ENCODE measurements around the gene WDR45.
"Not testable (repeated sequence)": the region's sequence is repeated elsewhere in the genome, so short reads cannot be mapped to it uniquely, and the experiment has no call there.

Gene WDR45

GRCh38 chrX:49079489-49080428 is at the start of gene WDR45:
Gene WDR45, minus strand, starts transcription at chrX:49079887. Its CDS starts 1,792 bp downstream, at chrX:49078095.
- peak; percentile 75 for DNase-seq (ENCODE audit: low spot score)

GRCh38 chrX:49129427-49129826 is 49.7 kb upstream of the WDR45 start:
- no peak for DNase-seq (ENCODE audit: low spot score)

- DNase-seq (ENCODE audit: low spot score), result not testable (repeated sequence)
These were observed 48.1 kb upstream of the WDR45 start for GRCh38 chrX:49127742-49128258.

DNA sequence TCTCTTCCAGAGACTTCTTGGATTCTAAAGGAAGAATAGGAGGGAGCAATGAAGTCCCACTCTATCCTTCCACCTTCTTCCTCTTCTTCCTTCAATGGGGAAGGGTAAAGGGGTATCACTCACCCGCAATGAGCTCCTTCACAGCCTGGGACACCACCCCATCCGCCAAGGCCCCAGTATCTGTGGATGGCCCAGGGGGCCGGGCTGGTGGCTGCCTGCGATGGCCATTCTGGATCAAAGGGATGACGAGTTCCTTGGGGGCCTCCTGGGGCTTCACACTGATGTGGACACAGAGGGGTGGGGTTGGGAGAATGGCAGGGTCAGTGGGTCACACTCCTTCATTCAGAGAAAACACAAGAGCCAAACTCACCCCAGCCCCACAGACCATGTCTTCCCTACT is 42.8 kb upstream of the WDR45 start:
- DNase-seq (ENCODE audit: low spot score), result no peak

GRCh38 chrX:49120091-49120490 is 40.4 kb upstream of the WDR45 start:
- DNase-seq (ENCODE audit: low spot score), result no peak

DNA sequence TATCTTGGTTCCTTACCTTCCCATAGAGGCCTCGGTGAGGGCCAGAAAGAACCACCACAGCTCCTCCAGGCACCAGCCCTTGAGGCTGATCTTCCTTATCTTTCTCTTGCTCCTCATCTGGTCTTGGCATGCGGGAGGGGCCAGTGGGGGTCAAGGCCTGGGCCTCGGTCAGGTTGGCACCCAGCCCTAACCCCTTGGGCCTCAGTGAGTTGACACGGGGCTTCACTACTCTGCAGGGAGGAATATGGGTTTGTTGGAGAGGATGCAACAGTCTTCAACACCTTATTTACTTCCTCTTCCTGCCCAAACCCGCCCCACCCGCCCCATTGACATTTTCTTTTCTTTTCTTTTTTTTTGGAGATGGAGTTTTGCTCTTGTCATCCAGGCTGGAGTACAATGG is 37.9 kb upstream of the WDR45 start:
- no peak for DNase-seq (ENCODE audit: low spot score)

GRCh38 chrX:49116716-49117115 is 37.0 kb upstream of the WDR45 start:
- no peak for DNase-seq (ENCODE audit: low spot score)

GRCh38 chrX:49116076-49116475 is 36.4 kb upstream of the WDR45 start:
- no peak for DNase-seq (ENCODE audit: low spot score)

DNA sequence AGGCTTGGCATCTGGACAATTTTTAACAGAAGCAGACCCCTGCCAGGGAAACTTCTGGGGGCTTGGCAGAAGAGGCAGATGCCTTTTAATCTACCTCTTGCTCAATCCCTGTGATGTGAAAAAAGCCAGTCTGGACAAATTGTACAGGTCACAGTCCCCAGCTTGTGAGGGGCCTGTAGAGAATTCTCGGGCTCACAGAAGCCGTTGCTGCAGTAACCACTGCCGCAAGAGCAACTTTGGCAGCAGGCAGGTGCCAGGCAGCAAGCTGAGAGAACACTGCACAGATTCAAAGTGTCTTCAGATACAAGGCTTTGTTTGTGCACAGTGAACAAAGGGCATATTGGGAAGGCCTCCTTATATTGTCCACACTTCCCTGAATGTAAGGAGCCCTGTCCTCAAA is 32.1 kb upstream of the WDR45 start:
- no peak for DNase-seq (ENCODE audit: low spot score)

- no peak for DNase-seq (ENCODE audit: low spot score)
These were observed 30.7 kb upstream of the WDR45 start for GRCh38 chrX:49110417-49110816.

- no peak for DNase-seq (ENCODE audit: low spot score)
These were observed 29.0 kb upstream of the WDR45 start for GRCh38 chrX:49108641-49109040.

- DNase-seq (ENCODE audit: low spot score), result peak; percentile 54
These were observed 27.2 kb upstream of the WDR45 start for GRCh38 chrX:49106930-49107329.

DNA sequence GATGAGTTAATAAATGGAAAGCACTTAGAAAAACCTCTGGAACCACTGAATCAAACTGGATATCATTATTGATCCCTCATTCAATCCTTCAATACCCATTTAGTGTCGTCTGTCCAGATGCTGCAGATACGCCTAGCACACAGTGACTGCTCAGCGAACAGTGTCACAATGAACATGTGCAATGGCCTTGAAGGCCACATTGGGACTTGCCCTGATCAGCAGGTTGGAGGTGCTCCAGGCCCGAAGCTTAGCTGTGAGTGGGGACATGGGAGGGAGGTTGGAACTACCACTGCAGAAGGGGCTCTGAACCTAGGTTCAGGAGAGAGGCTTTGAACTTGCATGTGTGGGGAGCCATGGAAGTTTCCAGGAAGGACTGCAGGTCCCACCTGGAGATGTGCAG is 26.6 kb upstream of the WDR45 start:
- no peak for DNase-seq (ENCODE audit: low spot score)

DNA sequence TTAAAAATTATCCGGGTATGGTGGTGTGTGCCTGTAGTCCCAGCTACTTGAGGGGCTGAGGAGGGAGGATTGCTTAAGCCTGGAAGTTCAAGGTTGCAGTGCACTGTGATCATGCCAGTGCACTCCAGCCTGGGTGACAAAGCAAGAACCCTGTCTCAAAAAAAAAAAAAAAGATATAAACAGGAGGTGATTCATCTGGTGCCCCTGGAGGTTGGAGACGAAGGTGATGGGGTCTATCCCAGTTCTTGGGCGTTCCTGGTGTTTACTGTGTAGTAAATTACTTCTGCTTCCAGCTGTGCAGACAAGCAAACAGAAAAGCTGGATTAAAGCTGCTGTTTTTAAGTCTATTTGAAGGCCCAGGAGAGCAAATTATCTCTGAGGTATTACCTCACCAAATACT is 23.9 kb upstream of the WDR45 start:
- DNase-seq (ENCODE audit: low spot score), result no peak

GRCh38 chrX:49102190-49102589 is 22.5 kb upstream of the WDR45 start:
- no peak for DNase-seq (ENCODE audit: low spot score)

GRCh38 chrX:49101629-49101984 is 21.9 kb upstream of the WDR45 start:
- no peak for DNase-seq (ENCODE audit: low spot score)

DNA sequence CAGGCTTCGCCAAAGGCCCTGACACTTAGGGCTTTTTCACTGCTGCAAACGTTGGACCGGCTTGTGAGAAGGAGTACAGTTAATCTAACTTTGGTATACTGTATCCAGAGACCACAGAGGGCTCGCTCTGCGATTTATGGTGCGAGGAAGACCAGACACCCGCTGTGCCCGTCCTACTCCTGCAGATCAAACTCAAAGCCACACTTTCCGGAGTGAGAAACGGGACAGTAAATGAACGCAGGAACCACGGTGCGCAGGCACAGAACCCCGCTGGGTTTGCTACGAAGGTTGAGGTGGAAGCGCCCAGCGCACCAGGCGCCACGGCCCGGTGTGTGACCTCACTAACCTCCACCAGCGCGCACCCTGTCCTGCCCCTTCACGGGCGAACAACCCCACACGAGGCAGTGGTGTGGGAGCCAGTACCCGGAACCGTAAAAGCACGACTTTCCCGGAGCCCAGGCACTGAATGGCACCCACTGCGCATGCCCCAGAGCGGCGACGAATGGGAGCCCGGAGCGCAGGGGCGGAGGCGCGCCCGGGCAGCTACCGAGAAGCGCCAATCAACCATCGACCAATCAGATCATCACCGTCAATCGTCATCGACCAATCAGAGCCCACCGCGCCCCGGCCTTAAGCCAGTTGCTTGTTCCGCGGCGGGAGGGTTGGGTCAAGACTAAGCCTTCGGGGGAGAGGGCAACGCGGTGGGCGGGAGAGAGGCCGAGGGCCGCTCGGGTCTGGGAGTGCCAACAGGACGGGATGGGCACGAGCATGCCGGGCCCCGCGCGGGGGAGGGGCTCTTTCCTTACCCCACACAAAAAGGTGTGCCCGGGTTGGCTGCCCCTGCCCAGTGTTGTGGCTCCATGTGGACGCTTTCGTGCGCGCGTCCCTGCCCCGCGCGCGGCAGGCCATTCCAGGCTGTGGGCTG is 21.3 kb upstream of the WDR45 start:
- peak; percentile 93 for DNase-seq (ENCODE audit: low spot score)

- no peak for DNase-seq (ENCODE audit: low spot score)
These were observed 16.7 kb upstream of the WDR45 start for GRCh38 chrX:49096419-49096818.

- DNase-seq (ENCODE audit: low spot score), result no peak
These were observed 9.9 kb upstream of the WDR45 start for GRCh38 chrX:49089553-49089952.

GRCh38 chrX:49082271-49082871 is 2.7 kb upstream of the WDR45 start:
- DNase-seq (ENCODE audit: low spot score), result no peak

- peak; percentile 70 for DNase-seq (ENCODE audit: low spot score)
These were observed 1.7 kb downstream of the WDR45 start for GRCh38 chrX:49077941-49078340.

DNA sequence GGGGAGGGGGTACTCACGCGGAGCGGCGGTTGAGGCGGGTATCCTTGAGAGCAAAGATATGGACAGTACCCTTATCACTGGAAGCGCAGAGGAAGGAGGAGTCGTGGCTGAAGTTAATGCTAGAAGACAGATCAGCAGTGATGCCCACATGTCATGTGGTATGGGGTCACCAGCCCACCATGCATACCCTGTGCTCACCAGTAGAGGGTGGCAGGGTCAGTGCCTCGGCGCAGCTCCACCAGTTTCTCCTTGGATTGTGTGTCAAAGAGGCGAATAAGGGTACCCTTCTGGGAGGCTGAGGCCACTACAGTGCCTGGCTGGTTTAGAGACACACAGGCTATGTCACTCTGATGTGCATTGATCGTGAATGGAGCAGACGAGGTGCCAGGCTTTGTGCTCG is 4.3 kb downstream of the WDR45 start:
- DNase-seq (ENCODE audit: low spot score), result no peak

Measured in kidney tubule cell (primary cell).